Liver (tissue), 9 donors: ENCODE results near the gene NDFIP1. TPM values are rescaled to one million over a fixed set of nuclear protein-coding genes. Genes with fewer than 3 reads are reported as not detected.

Experiments used
- DNase-seq: peaks from one replicate; pipeline ENCODE4 v3.0.0-alpha.2; 2017; ENCODE audit warnings: low spot score
- H3K27ac ChIP-seq, 2 donors: one replicate each; pipeline ENCODE4 v1.7.0; 2013; ENCODE audit warnings: inconsistent platforms in 2 of 2, low read length in 2 of 2, control low read depth in 1 of 2, low read depth in 1 of 2, mild to moderate bottlenecking in 1 of 2
- H3K27me3 ChIP-seq, 4 donors: one replicate each; pipeline versions ENCODE4 v1.6.1 to v1.7.0; 2013; ENCODE audit warnings: low read length in 3 of 4, inconsistent platforms in 1 of 4, mild to moderate bottlenecking in 1 of 4, moderate library complexity in 1 of 4; ENCODE audit not compliant: control insufficient read depth in 4 of 4, insufficient read depth in 4 of 4
- H3K36me3 ChIP-seq, 4 donors: one replicate each; pipeline versions ENCODE4 v1.6.1 to v1.7.0; 2013; ENCODE audit warnings: low read length in 3 of 4, mild to moderate bottlenecking in 3 of 4, low read depth in 1 of 4, moderate library complexity in 1 of 4; ENCODE audit not compliant: control insufficient read depth in 4 of 4, insufficient read depth in 3 of 4
- H3K4me1 ChIP-seq, 4 donors: one replicate each; pipeline versions ENCODE4 v1.6.1 to v1.7.0; 2013; ENCODE audit warnings: low read length in 3 of 4, mild to moderate bottlenecking in 3 of 4, moderate library complexity in 1 of 4; ENCODE audit not compliant: control insufficient read depth in 4 of 4, insufficient read depth in 4 of 4
- H3K4me3 ChIP-seq, 3 donors: one replicate each; pipeline versions ENCODE4 v1.6.1 to v1.7.0; 2013; ENCODE audit warnings: low read length in 3 of 3, control low read depth in 1 of 3, low read depth in 1 of 3, mild to moderate bottlenecking in 1 of 3
- H3K9ac ChIP-seq, 2 donors: one replicate each; pipeline ENCODE4 v1.7.0; 2013; ENCODE audit warnings: low read length in 2 of 2, mild to moderate bottlenecking in 2 of 2, moderate library complexity in 2 of 2, control low read depth in 1 of 2, low read depth in 1 of 2
- H3K9me3 ChIP-seq, 4 donors: one replicate each; pipeline versions ENCODE4 v1.6.1 to v1.7.0; 2013; ENCODE audit warnings: low read length in 3 of 4; ENCODE audit not compliant: control insufficient read depth in 4 of 4
- CTCF ChIP-seq: fragments of 150-350 bp; IDR thresholded peaks from 2 replicates; pipeline ENCODE4 v1.5.1; 2017; ENCODE audit warnings: improper control_type of control experiment, low read depth, low read length; ENCODE audit not compliant: missing input control
- EGR1 ChIP-seq, 2 donors: IDR thresholded peaks; 2 replicates each; pipeline ENCODE4 v1.6.1; 2016 to 2018; ENCODE audit warnings: antibody characterized with exemption in 2 of 2, low read depth in 2 of 2
- FOXA1 ChIP-seq: IDR thresholded peaks from 2 replicates; pipeline ENCODE4 v1.6.1; 2016; ENCODE audit warnings: antibody characterized with exemption
- FOXA2 ChIP-seq: IDR thresholded peaks from 2 replicates; pipeline ENCODE4 v1.6.1; 2016; ENCODE audit warnings: antibody characterized with exemption
- GABPA ChIP-seq, 2 donors: IDR thresholded peaks in 1 of 2; conservative IDR thresholded peaks in 1 of 2; 2 replicates each; pipeline ENCODE4 v1.6.1; 2016; ENCODE audit warnings: antibody characterized with exemption in 2 of 2, mild to moderate bottlenecking in 1 of 2, moderate library complexity in 1 of 2
- HNF4A ChIP-seq, 2 donors: conservative IDR thresholded peaks; 2 replicates each; pipeline ENCODE4 v1.6.1; 2016; ENCODE audit warnings: antibody characterized with exemption in 2 of 2, mild to moderate bottlenecking in 2 of 2
- HNF4G ChIP-seq: IDR thresholded peaks from 2 replicates; pipeline ENCODE4 v1.6.1; 2016; ENCODE audit warnings: antibody characterized with exemption
- JUND ChIP-seq, 2 donors: IDR thresholded peaks; 2 replicates each; pipeline ENCODE4 v1.6.1; 2016; ENCODE audit warnings: antibody characterized with exemption in 2 of 2
- MAX ChIP-seq: IDR thresholded peaks from 2 replicates; pipeline ENCODE4 v1.6.1; 2016; ENCODE audit warnings: antibody characterized with exemption
- NR2F2 ChIP-seq: IDR thresholded peaks from 2 replicates; pipeline ENCODE4 v1.6.1; 2016; ENCODE audit warnings: antibody characterized with exemption
- RAD21 ChIP-seq, 2 donors: IDR thresholded peaks; 2 replicates each; pipeline ENCODE4 v1.6.1; 2016; ENCODE audit warnings: antibody characterized with exemption in 2 of 2, mild to moderate bottlenecking in 2 of 2
- RXRA ChIP-seq, 2 donors: IDR thresholded peaks; 2 replicates each; pipeline ENCODE4 v1.6.1; 2017 to 2018; ENCODE audit warnings: antibody characterized with exemption in 2 of 2, mild to moderate bottlenecking in 1 of 2
- SP1 ChIP-seq: IDR thresholded peaks from 2 replicates; pipeline ENCODE4 v1.6.1; 2018; ENCODE audit warnings: antibody characterized with exemption, mild to moderate bottlenecking
- TAF1 ChIP-seq: conservative IDR thresholded peaks from 2 replicates; pipeline ENCODE4 v1.6.1; 2016; ENCODE audit warnings: antibody characterized with exemption, mild to moderate bottlenecking
- YY1 ChIP-seq: IDR thresholded peaks from 2 replicates; pipeline ENCODE4 v1.6.1; 2016; ENCODE audit warnings: antibody characterized with exemption, mild to moderate bottlenecking
- ZBTB33 ChIP-seq: IDR thresholded peaks from 2 replicates; pipeline ENCODE4 v1.6.1; 2016; ENCODE audit warnings: antibody characterized with exemption
- WGBS: extraction: QIAGEN DNeasy Blood & Tissue Kit; methylation state at CpG from one replicate; pipeline ENCODE4 v1.1.7; 2013; 5-methylcytosine and 5-hydroxymethylcytosine counted together
- polyA plus RNA-seq, 2 donors: library from polyadenylated mRNA; stranded (reverse) in 1 of 2; unstranded in 1 of 2; fragments of 200-250 nt in 1 of 2; fragments of >200 nt in 1 of 2; fragmentation: Nextera tagmentation in 1 of 2; extraction: Ambion mirVana in 1 of 2; gene quantifications; one replicate each; pipeline versions ENCODE4 v1.2.1 to v1.2.3, GENCODE V29; 2013 to 2015
- total RNA-seq, 2 donors: library from RNA; depleted of rRNA; stranded (reverse); fragments of >200 nt; gene quantifications; one replicate each; pipeline ENCODE4 v1.2.3, GENCODE V29; 2014
- TF ChIP-seq, protein P1 (sequence below): IDR thresholded peaks from 2 replicates; pipeline ENCODE4 v1.6.1; 2016; ENCODE audit warnings: antibody characterized with exemption
- donor health status: healthy.
- donor health status: healthy.
- donor health status: healthy.
- donor health status: healthy.
- donor health status: healthy.

Gene NDFIP1
- total and polyA plus RNA-seq, 4 donors = 43.5 to 68.1 (median 57.1) TPM

DNA sequence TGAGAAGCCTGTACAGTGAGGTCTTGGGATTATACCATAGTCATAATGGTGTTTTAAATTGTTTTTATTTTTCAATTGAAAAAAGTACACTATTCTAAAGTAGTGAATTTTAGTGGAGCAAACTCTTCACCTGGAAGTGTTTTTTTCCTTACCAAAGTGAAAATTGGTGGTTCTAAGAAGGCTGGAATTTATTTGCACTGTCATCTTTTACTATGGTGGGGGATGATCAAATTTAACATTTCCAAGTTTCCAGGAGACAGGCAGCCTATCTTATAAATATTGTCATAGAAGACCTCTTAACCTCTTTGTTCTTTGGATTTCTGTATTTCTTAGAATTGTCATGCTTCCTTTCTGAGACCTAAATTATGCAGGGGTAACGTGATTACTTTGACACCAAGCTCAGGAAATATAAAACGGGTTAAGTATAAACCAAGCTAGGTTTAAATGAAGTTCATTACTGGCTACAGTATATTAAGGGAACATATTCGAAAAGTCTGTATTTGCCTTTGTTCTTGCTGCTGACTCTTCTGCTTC lies 20.2 kb downstream of the NDFIP1 start:
- 53% methylated on average over 3 of the region's 3 CpGs for WGBS
- H3K9ac ChIP-seq = no peak overlapping the region
- no peak overlapping the region for H3K27ac ChIP-seq
- no peak for DNase-seq
- H3K4me1 ChIP-seq = peaks cover 4 to 39% (median 19%) of the 10 kb centered on the region in 4 donors
- H3K9me3 ChIP-seq = no peaks in the 10 kb centered on the region
- H3K27me3 ChIP-seq = no peaks in the 10 kb centered on the region
- TF ChIP-seq HNF4G = no peak
- no peak for TF ChIP-seq YY1
- no peak for TF ChIP-seq CTCF
- peaks cover 2 to 6% (median 4%) of the 10 kb centered on the region in 4 donors for H3K36me3 ChIP-seq
- no peak overlapping the region for H3K4me3 ChIP-seq

GRCh38 chr5:142129446-142130066 lies 21.0 kb downstream of the NDFIP1 start:
- H3K27me3 ChIP-seq = no peaks in the 10 kb centered on the region
- DNase-seq = no peak
- H3K9ac ChIP-seq = no peak overlapping the region
- peaks cover 2 to 6% (median 4%) of the 10 kb centered on the region in 4 donors for H3K36me3 ChIP-seq
- TF ChIP-seq EGR1 (IDR thresholded peaks at IDR 0.05; ENCODE audit: low read depth in 2 of 2) (no peak), YY1 (no peak), SP1 (no peak), FOXA1 (no peak), JUND (IDR thresholded peaks at IDR 0.05) (no peak), ZBTB33 (no peak), RXRA (IDR thresholded peaks at IDR 0.05) (no peak)
- peak overlapping the region in 1 of 2 donors; percentile 22 for H3K27ac ChIP-seq
- no peaks in the 10 kb centered on the region for H3K9me3 ChIP-seq
- H3K4me1 ChIP-seq = peaks cover 6 to 39% (median 22%) of the 10 kb centered on the region in 4 donors
- no peak overlapping the region for H3K4me3 ChIP-seq
- 61% methylated on average over 11 of the region's 11 CpGs for WGBS

GRCh38 chr5:142131394-142131793 lies 22.8 kb downstream of the NDFIP1 start:
- H3K4me1 ChIP-seq = peaks cover 6 to 39% (median 22%) of the 10 kb centered on the region in 4 donors
- WGBS = 96% methylated on average over 3 of the region's 3 CpGs
- TF ChIP-seq RXRA (IDR thresholded peaks at IDR 0.05) = no peak
- no peak for TF ChIP-seq YY1
- TF ChIP-seq NR2F2 = no peak
- TF ChIP-seq GABPA (IDR thresholded peaks at IDR 0.05 in 1 of 2, conservative IDR thresholded peaks at IDR 0.05 in 1 of 2) = no peak
- no peak for TF ChIP-seq HNF4G
- no peak for TF ChIP-seq ZBTB33
- no peak for TF ChIP-seq FOXA2
- no peak for TF ChIP-seq EGR1 (IDR thresholded peaks at IDR 0.05; ENCODE audit: low read depth in 2 of 2)
- no peak for TF ChIP-seq TAF1
- TF ChIP-seq FOXA1 = no peak
- no peak for TF ChIP-seq CTCF
- no peak for TF ChIP-seq JUND (IDR thresholded peaks at IDR 0.05)
- TF ChIP-seq MAX = no peak
- TF ChIP-seq, protein P1, sequence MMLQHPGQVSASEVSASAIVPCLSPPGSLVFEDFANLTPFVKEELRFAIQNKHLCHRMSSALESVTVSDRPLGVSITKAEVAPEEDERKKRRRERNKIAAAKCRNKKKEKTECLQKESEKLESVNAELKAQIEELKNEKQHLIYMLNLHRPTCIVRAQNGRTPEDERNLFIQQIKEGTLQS = no peak
- no peak for TF ChIP-seq RAD21 (IDR thresholded peaks at IDR 0.05)
- TF ChIP-seq SP1 = no peak
- no peak for TF ChIP-seq HNF4A (conservative IDR thresholded peaks at IDR 0.05)

More at GRCh38 chr5:142131394-142131793, 22.8 kb downstream of the NDFIP1 start:
- no peaks in the 10 kb centered on the region for H3K27me3 ChIP-seq
- no peak for DNase-seq
- peaks cover 2 to 14% (median 4%) of the 10 kb centered on the region in 4 donors for H3K36me3 ChIP-seq
- no peak overlapping the region for H3K4me3 ChIP-seq
- H3K9ac ChIP-seq = no peak overlapping the region
- no peak overlapping the region for H3K27ac ChIP-seq
- H3K9me3 ChIP-seq = no peaks in the 10 kb centered on the region
